PC-9 (cell line): ENCODE results near the gene SLC52A1. TPM values are rescaled to one million over a fixed set of nuclear protein-coding genes. Genes with fewer than 3 reads are reported as not detected.

ENCODE experiments used
- BruUV-seq: library from RNA; stranded (reverse); fragments of 400-500 nt; replicated peaks from 2 replicates; lab custom pipeline; 2021; lab: Mats Ljungman, UMichigan
- CTCF ChIA-PET: fragments of 300-600 bp; sonication (Branson Sonifier 250); formaldehyde crosslinking; loops from one replicate; lab custom pipeline; 2022; ENCODE audit warnings: antibody characterized with exemption; lab: Charles Lee
- POLR2A ChIA-PET: fragments of 300-600 bp; sonication (Branson Sonifier 250); formaldehyde crosslinking; loops from one replicate; lab custom pipeline; 2022; ENCODE audit warnings: antibody characterized with exemption; ENCODE audit not compliant: unreplicated experiment; lab: Charles Lee
- DNase-seq, 2 experiments: peaks; one replicate each; pipeline versions ENCODE4 v3.0.0 to v3.0.0-alpha.2; 2015 to 2022; ENCODE audit warnings: mixed read lengths in 1 of 2
- H2AFZ ChIP-seq: fragments of 200-600 bp; sonication (generic); 2 replicates; pipeline ENCODE4 v1.8.1; 2017; ENCODE audit warnings: antibody characterized with exemption
- H3F3A ChIP-seq: fragments of 200-600 bp; sonication (generic); 2 replicates; pipeline ENCODE4 v1.8.1; 2017; ENCODE audit warnings: antibody characterized with exemption, mild to moderate bottlenecking, low read depth; ENCODE audit not compliant: insufficient read depth
- H3K27ac ChIP-seq: fragments of 200-600 bp; sonication (generic); 2 replicates; pipeline ENCODE4 v1.6.1; 2016; ENCODE audit warnings: mixed run types
- H3K27me3 ChIP-seq: fragments of 200-600 bp; sonication (generic); 2 replicates; pipeline ENCODE4 v1.6.1; 2016; ENCODE audit warnings: low read depth, mixed run types; ENCODE audit not compliant: insufficient read depth
- H3K36me3 ChIP-seq: fragments of 200-600 bp; sonication (generic); 2 replicates; pipeline ENCODE4 v1.6.1; 2016; ENCODE audit warnings: low read depth, mixed run types
- H3K4me1 ChIP-seq: fragments of 200-600 bp; sonication (generic); replicated peaks from 2 replicates; pipeline ENCODE4 v1.6.1; 2016; ENCODE audit warnings: mixed run types; ENCODE audit not compliant: insufficient read depth
- H3K4me2 ChIP-seq: fragments of 200-600 bp; sonication (generic); 2 replicates; pipeline ENCODE4 v1.6.1; 2017; ENCODE audit warnings: mixed run types
- H3K4me3 ChIP-seq: fragments of 200-600 bp; sonication (generic); 2 replicates; pipeline ENCODE4 v1.6.1; 2016; ENCODE audit warnings: mixed run types
- H3K79me2 ChIP-seq: fragments of 200-600 bp; sonication (generic); 2 replicates; pipeline ENCODE4 v1.6.1; 2017; ENCODE audit warnings: low read depth, mixed run types
- H3K9me2 ChIP-seq: fragments of 200-600 bp; sonication (generic); 2 replicates; pipeline ENCODE4 v1.8.1; 2017; ENCODE audit warnings: mild to moderate bottlenecking; ENCODE audit not compliant: insufficient read depth
- H3K9me3 ChIP-seq: fragments of 200-600 bp; sonication (generic); 2 replicates; pipeline ENCODE4 v1.8.1; 2016; ENCODE audit warnings: low read depth; ENCODE audit not compliant: insufficient read depth
- H4K20me1 ChIP-seq: fragments of 200-600 bp; sonication (generic); 2 replicates; pipeline ENCODE4 v1.8.1; 2017; ENCODE audit not compliant: insufficient read depth
- EZH2 ChIP-seq: fragments of 200-600 bp; sonication (generic); IDR thresholded peaks from 2 replicates; pipeline ENCODE4 v1.8.0; 2017; ENCODE audit warnings: antibody characterized with exemption, low read depth
- intact Hi-C: fragments of 100-400 bp; cut with micrococcal nuclease; formaldehyde crosslinking; loops from one replicate; pipeline ENCODE4 v1.10.0; 2022; ENCODE audit not compliant: unreplicated experiment
- total RNA-seq: library from RNA; stranded (reverse); gene quantifications from 2 replicates; pipeline ENCODE4 v1.2.3, GENCODE V29; 2021
- TF ChIP-seq, protein P1 (sequence below): fragments of 200-600 bp; sonication (generic); conservative IDR thresholded peaks from 2 replicates; pipeline ENCODE4 v1.6.1; 2017; ENCODE audit warnings: mixed run types, antibody characterized with exemption, mild to moderate bottlenecking, moderate library complexity

SLC52A1 gene
- total RNA-seq, 1 experiment from 2014 or later = 0.28 TPM

GRCh38 chr17:5068236-5068635, 33.0 kb upstream of the SLC52A1 start:
- H3K27ac ChIP-seq = no peak overlapping the region
- no peak overlapping the region for H3K4me2 ChIP-seq

GRCh38 chr17:5065227-5065744, 30.1 kb upstream of the SLC52A1 start:
- DNase-seq = no peak
- H3K4me2 ChIP-seq = no peak overlapping the region
- H3K4me1 ChIP-seq = no peaks in the 10 kb centered on the region
- ChIA-PET POLR2A (no interaction called here), CTCF (no interaction called here)
- H4K20me1 ChIP-seq = no peaks in the 10 kb centered on the region; the same call in 1 of the 2 replicates
- no TSS peak for BruUV-seq
- H3F3A ChIP-seq = no peaks in the 10 kb centered on the region
- TF ChIP-seq, protein P1, sequence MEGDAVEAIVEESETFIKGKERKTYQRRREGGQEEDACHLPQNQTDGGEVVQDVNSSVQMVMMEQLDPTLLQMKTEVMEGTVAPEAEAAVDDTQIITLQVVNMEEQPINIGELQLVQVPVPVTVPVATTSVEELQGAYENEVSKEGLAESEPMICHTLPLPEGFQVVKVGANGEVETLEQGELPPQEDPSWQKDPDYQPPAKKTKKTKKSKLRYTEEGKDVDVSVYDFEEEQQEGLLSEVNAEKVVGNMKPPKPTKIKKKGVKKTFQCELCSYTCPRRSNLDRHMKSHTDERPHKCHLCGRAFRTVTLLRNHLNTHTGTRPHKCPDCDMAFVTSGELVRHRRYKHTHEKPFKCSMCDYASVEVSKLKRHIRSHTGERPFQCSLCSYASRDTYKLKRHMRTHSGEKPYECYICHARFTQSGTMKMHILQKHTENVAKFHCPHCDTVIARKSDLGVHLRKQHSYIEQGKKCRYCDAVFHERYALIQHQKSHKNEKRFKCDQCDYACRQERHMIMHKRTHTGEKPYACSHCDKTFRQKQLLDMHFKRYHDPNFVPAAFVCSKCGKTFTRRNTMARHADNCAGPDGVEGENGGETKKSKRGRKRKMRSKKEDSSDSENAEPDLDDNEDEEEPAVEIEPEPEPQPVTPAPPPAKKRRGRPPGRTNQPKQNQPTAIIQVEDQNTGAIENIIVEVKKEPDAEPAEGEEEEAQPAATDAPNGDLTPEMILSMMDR = no peak
- TF ChIP-seq EZH2 = no peak
- no peaks in the 10 kb centered on the region for H3K9me2 ChIP-seq
- no peaks in the 10 kb centered on the region for H3K9me3 ChIP-seq
- H3K27me3 ChIP-seq = peaks cover 5% of the 10 kb centered on the region; the same call in 1 of the 2 replicates
- no peak overlapping the region for H3K27ac ChIP-seq
- H3K36me3 ChIP-seq = no peaks in the 10 kb centered on the region
- H3K79me2 ChIP-seq = no peaks in the 10 kb centered on the region
- H2AFZ ChIP-seq = no peak overlapping the region
- no peak overlapping the region for H3K4me3 ChIP-seq
- intact Hi-C loops = no loop called here

More at GRCh38 chr17:5068236-5068635, 33.0 kb upstream of the SLC52A1 start:
- H3K9me2 ChIP-seq = no peaks in the 10 kb centered on the region
- no peaks in the 10 kb centered on the region for H3F3A ChIP-seq
- no peak overlapping the region for H2AFZ ChIP-seq
- DNase-seq = no peak
- no peaks in the 10 kb centered on the region for H3K9me3 ChIP-seq
- BruUV-seq = no TSS peak
- TF ChIP-seq EZH2 = no peak
- TF ChIP-seq, protein P1 = no peak
- CTCF ChIA-PET = no interaction called here
- H3K4me3 ChIP-seq = no peak overlapping the region
- POLR2A ChIA-PET = no interaction called here
- intact Hi-C loops = no loop called here
- no peaks in the 10 kb centered on the region for H3K4me1 ChIP-seq
- H3K79me2 ChIP-seq = no peaks in the 10 kb centered on the region
- H3K27me3 ChIP-seq = peaks cover 5% of the 10 kb centered on the region
- H3K36me3 ChIP-seq = no peaks in the 10 kb centered on the region
- H4K20me1 ChIP-seq = no peaks in the 10 kb centered on the region

DNA sequence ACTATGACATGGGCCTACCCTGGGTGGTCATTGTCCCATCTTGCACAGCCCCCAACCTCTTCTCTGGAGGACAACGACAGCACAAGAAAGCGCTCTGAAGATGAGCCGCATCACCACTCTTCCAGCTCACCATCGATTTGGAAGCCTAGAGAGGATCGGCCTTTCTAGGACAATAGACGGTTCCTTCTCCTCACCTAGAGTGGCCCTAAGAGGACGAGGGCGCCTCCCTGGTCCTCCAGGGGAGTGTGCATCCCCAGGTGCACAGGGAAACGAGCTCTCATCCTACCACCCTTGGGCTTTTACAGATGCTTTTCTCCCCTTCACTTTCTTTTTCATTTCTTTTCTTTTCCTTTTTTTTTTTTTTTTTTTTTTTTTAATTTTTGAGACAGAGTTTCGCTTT, 20.3 kb upstream of the SLC52A1 start:
- H3K36me3 ChIP-seq = no peaks in the 10 kb centered on the region
- no peak for DNase-seq
- H2AFZ ChIP-seq = no peak overlapping the region
- H3K27ac ChIP-seq = no peak overlapping the region
- H3K27me3 ChIP-seq = no peaks in the 10 kb centered on the region
- H3K9me3 ChIP-seq = no peaks in the 10 kb centered on the region
- no peak overlapping the region for H3K4me3 ChIP-seq
- H3K4me1 ChIP-seq = no peaks in the 10 kb centered on the region
- intact Hi-C loops = no loop called here
- H4K20me1 ChIP-seq = no peaks in the 10 kb centered on the region; the same call in 1 of the 2 replicates
- H3K4me2 ChIP-seq = no peak overlapping the region
- ChIA-PET POLR2A (interaction anchor here (0.6 kb wide), 1 partner anchor 8 kb away, joined by 5 read pairs; no protein-coding TSS in a partner anchor), CTCF (interaction anchor here (0.6 kb wide), 1 partner anchor 265 kb away, joined by 9 read pairs; no protein-coding TSS in a partner anchor)
- no peaks in the 10 kb centered on the region for H3K79me2 ChIP-seq
- no TSS peak for BruUV-seq
- H3F3A ChIP-seq = no peaks in the 10 kb centered on the region
- TF ChIP-seq, protein P1 = no peak
- no peak for TF ChIP-seq EZH2
- H3K9me2 ChIP-seq = no peaks in the 10 kb centered on the region
